SK-N-SH (cell line): Measurements from ENCODE around the gene DMD. TPM values are rescaled to one million over a fixed set of nuclear protein-coding genes. Genes with fewer than 3 reads are reported as not detected.

ENCODE experiments used
- CTCF ChIA-PET: fragments of 300-600, 350-600 bp; formaldehyde crosslinking; extraction: SDS; loops from one replicate; lab custom pipeline; 2021; lab: Yijun Ruan, JAX
- POLR2A ChIA-PET: fragments of 350-600 bp; sonication (Branson Sonifier 250); formaldehyde crosslinking; extraction: SDS; loops from one replicate; lab custom pipeline; 2020; ENCODE audit warnings: antibody characterized with exemption, inconsistent platforms; lab: Yijun Ruan, JAX
- DNase-seq: peaks from one replicate; pipeline ENCODE4 v3.0.0; 2012
- H2AFZ ChIP-seq: fragments of 200-600 bp; sonication (generic); 2 replicates; pipeline ENCODE4 v1.8.1; 2016; ENCODE audit warnings: antibody characterized with exemption, mild to moderate bottlenecking, low read depth
- H3F3A ChIP-seq: fragments of 200-600 bp; sonication (generic); replicated peaks from 2 replicates; pipeline ENCODE3; 2016; ENCODE audit warnings: antibody characterized with exemption, mild to moderate bottlenecking; ENCODE audit not compliant: insufficient read depth
- H3K27ac ChIP-seq, 2 experiments: fragments of 200-500 bp in 1 of 2; fragments of 200-600 bp in 1 of 2; sonication (Bioruptor generic) in 1 of 2; sonication (generic), shearing (Covaris generic) in 1 of 2; 2 replicates each; pipeline versions ENCODE4 v1.5.1 to v1.6.1; 2014 to 2016; ENCODE audit warnings: low read depth in 2 of 2, inconsistent platforms in 1 of 2, low read length in 1 of 2, mild to moderate bottlenecking in 1 of 2, mixed read lengths in 1 of 2
- H3K27me3 ChIP-seq: fragments of 200-600 bp; sonication (generic), shearing (Covaris generic); 2 replicates; pipeline ENCODE4 v1.6.1; 2016; ENCODE audit warnings: mixed run types; ENCODE audit not compliant: insufficient read depth
- H3K36me3 ChIP-seq, 2 experiments: fragments of 200-500 bp in 1 of 2; fragments of 200-600 bp in 1 of 2; sonication (Bioruptor generic) in 1 of 2; sonication (generic) in 1 of 2; replicated peaks in 1 of 2; 2 replicates each; pipeline versions ENCODE3 to v1.5.1; 2014 to 2016; ENCODE audit warnings: low read length in 1 of 2, mild to moderate bottlenecking in 1 of 2; ENCODE audit not compliant: insufficient read depth in 2 of 2, control insufficient read depth in 1 of 2
- H3K4me1 ChIP-seq, 2 experiments: fragments of 200-500 bp in 1 of 2; fragments of 200-600 bp in 1 of 2; sonication (Bioruptor generic) in 1 of 2; sonication (generic), shearing (Covaris generic) in 1 of 2; 2 replicates each; pipeline versions ENCODE4 v1.5.1 to v1.6.1; 2014 to 2016; ENCODE audit warnings: low read depth in 1 of 2, low read length in 1 of 2, mixed run types in 1 of 2; ENCODE audit not compliant: insufficient read depth in 2 of 2, control insufficient read depth in 1 of 2
- H3K4me2 ChIP-seq: fragments of 200-600 bp; sonication (generic), shearing (Covaris generic); 2 replicates; pipeline ENCODE4 v1.6.1; 2017; ENCODE audit warnings: mixed run types
- H3K4me3 ChIP-seq, 2 experiments: fragments of 200-500 bp in 1 of 2; fragments of 200-600 bp in 1 of 2; sonication (Bioruptor generic) in 1 of 2; sonication (generic), shearing (Covaris generic) in 1 of 2; 2 replicates each; pipeline versions ENCODE4 v1.5.1 to v1.8.1; 2014 to 2016; ENCODE audit warnings: low read depth in 2 of 2, inconsistent platforms in 1 of 2, low read length in 1 of 2, mild to moderate bottlenecking in 1 of 2, mixed read lengths in 1 of 2, moderate library complexity in 1 of 2
- H3K79me2 ChIP-seq: fragments of 200-600 bp; sonication (generic); 2 replicates; pipeline ENCODE4 v1.8.1; 2017; ENCODE audit warnings: mild to moderate bottlenecking; ENCODE audit not compliant: insufficient read depth
- H3K9ac ChIP-seq: fragments of 200-600 bp; sonication (generic); 2 replicates; pipeline ENCODE4 v1.6.1; 2017; ENCODE audit warnings: mixed run types
- H3K9me2 ChIP-seq: fragments of 200-600 bp; sonication (generic); 2 replicates; pipeline ENCODE4 v1.6.1; 2017; ENCODE audit warnings: mixed run types
- H3K9me3 ChIP-seq: fragments of 200-600 bp; sonication (generic); 2 replicates; pipeline ENCODE4 v1.6.1; 2017; ENCODE audit warnings: mixed run types, mild to moderate bottlenecking, moderate library complexity
- H4K20me1 ChIP-seq: fragments of 200-600 bp; sonication (generic); 2 replicates; pipeline ENCODE4 v1.6.1; 2017; ENCODE audit warnings: mild to moderate bottlenecking, mixed run types; ENCODE audit not compliant: insufficient read depth
- CHD2 ChIP-seq: fragments of 150-350 bp; IDR thresholded peaks from 2 replicates; pipeline ENCODE4 v1.6.1; 2018; ENCODE audit warnings: low read length; ENCODE audit not compliant: partially characterized antibody
- CTCF ChIP-seq: fragments of 200-600 bp; sonication (generic); IDR thresholded peaks from 2 replicates; pipeline ENCODE4 v1.6.1; 2017; ENCODE audit warnings: antibody characterized with exemption, mild to moderate bottlenecking, moderate library complexity
- ELF1 ChIP-seq: IDR thresholded peaks from 2 replicates; pipeline ENCODE4 v1.4.0; 2012
- FOSL2 ChIP-seq: IDR thresholded peaks from 2 replicates; pipeline ENCODE4 v1.4.0; 2012; ENCODE audit warnings: low read depth, mild to moderate bottlenecking, moderate library complexity, borderline replicate concordance
- FOXJ3 ChIP-seq: sonication (generic); formaldehyde crosslinking; IDR thresholded peaks from 2 replicates; pipeline ENCODE4 v1.5.1; 2020; ENCODE audit warnings: mild to moderate bottlenecking, missing genetic modification reagents
- FOXM1 ChIP-seq: IDR thresholded peaks from 2 replicates; pipeline ENCODE4 v1.4.0; 2012; ENCODE audit warnings: low read depth, mild to moderate bottlenecking
- GABPA ChIP-seq: IDR thresholded peaks from 2 replicates; pipeline ENCODE4 v1.4.0; 2012; ENCODE audit warnings: low read depth, mild to moderate bottlenecking
- GATA2 ChIP-seq: sonication (generic); formaldehyde crosslinking; IDR thresholded peaks from 2 replicates; pipeline ENCODE4 v1.5.0; 2020; ENCODE audit warnings: mild to moderate bottlenecking, missing genetic modification reagents
- IRF3 ChIP-seq: fragments of 150-350 bp; IDR thresholded peaks from 2 replicates; pipeline ENCODE4 v1.6.1; 2016; ENCODE audit warnings: mild to moderate bottlenecking, low read depth, low read length
- JUND ChIP-seq: IDR thresholded peaks from 2 replicates; pipeline ENCODE4 v1.4.0; 2012
- MAX ChIP-seq: IDR thresholded peaks from 2 replicates; pipeline ENCODE4 v1.4.0; 2012; ENCODE audit warnings: low read depth
- MEF2A ChIP-seq: IDR thresholded peaks from 2 replicates; pipeline ENCODE4 v1.4.0; 2012; ENCODE audit warnings: low read depth, borderline replicate concordance
- MXI1 ChIP-seq: IDR thresholded peaks from 2 replicates; pipeline ENCODE4 v1.6.1; 2012; ENCODE audit warnings: mild to moderate bottlenecking, low read depth, low read length, improper control_type of control experiment
- NRF1 ChIP-seq: IDR thresholded peaks from 2 replicates; pipeline ENCODE4 v1.6.1; 2012; ENCODE audit warnings: low read depth, mild to moderate bottlenecking, low read length
- PBX3 ChIP-seq: IDR thresholded peaks from 2 replicates; pipeline ENCODE4; 2012
- POLR2AphosphoS5 ChIP-seq: IDR thresholded peaks from 2 replicates; pipeline ENCODE4 v1.6.1; 2012; ENCODE audit warnings: low read depth, low read length
- RCOR1 ChIP-seq: fragments of 150-350 bp; IDR thresholded peaks from 2 replicates; pipeline ENCODE4 v1.6.1; 2017; ENCODE audit warnings: antibody characterized with exemption, low read length
- TCF12 ChIP-seq: IDR thresholded peaks from 2 replicates; pipeline ENCODE4 v1.4.0; 2012
- TEAD4 ChIP-seq: IDR thresholded peaks from 2 replicates; pipeline ENCODE4 v1.4.0; 2012; ENCODE audit warnings: mild to moderate bottlenecking, borderline replicate concordance; ENCODE audit not compliant: insufficient read depth
- USF1 ChIP-seq: IDR thresholded peaks from 2 replicates; pipeline ENCODE4 v1.4.0; 2012; ENCODE audit warnings: low read depth, borderline replicate concordance
- USF2 ChIP-seq: fragments of 150-350 bp; IDR thresholded peaks from 2 replicates; pipeline ENCODE4 v1.6.1; 2017; ENCODE audit warnings: antibody characterized with exemption, low read length, low read depth, borderline replicate concordance
- WGBS: methylation state at CpG from one replicate; pipeline ENCODE4 v1.1.6; 2017; ENCODE audit warnings: low lambda C conversion rate; 5-methylcytosine and 5-hydroxymethylcytosine counted together
- polyA plus RNA-seq, 3 experiments: library from polyadenylated mRNA; depleted of rRNA; stranded (reverse); fragments of >200 nt; gene quantifications; 2 replicates each; pipeline ENCODE4 v1.2.3, GENCODE V29; 2012

DMD gene
- polyA plus RNA-seq, 1 of the 3 experiments (the other 2 are of a cell fraction), result 3.9 TPM

- TF ChIP-seq GABPA (no peak), MEF2A (no peak), FOXM1 (no peak), PBX3 (no peak), FOSL2 (no peak)
- TF ChIP-seq, all 33 proteins: peak for 0
Observed at GRCh38 chrX:31350808-31351074, 1860.6 kb downstream of the DMD start (continued).

- ChIA-PET CTCF (no interaction called here), POLR2A (no interaction called here)
- H3K9me3 ChIP-seq, result no peaks in the 10 kb centered on the region
- no peak for DNase-seq
- H3K79me2 ChIP-seq, result no peaks in the 10 kb centered on the region
- no peaks in the 10 kb centered on the region for H3K36me3 ChIP-seq
- TF ChIP-seq CHD2 (no peak), MXI1 (no peak), NRF1 (no peak), ELF1 (no peak), TEAD4 (no peak), FOXM1 (no peak), USF1 (no peak), POLR2AphosphoS5 (no peak), FOXJ3 (CRISPR knock-in tag) (no peak), GATA2 (no peak), TCF12 (no peak), RCOR1 (no peak), USF2 (no peak), MAX (no peak), CTCF (no peak), JUND (no peak), MEF2A (no peak), IRF3 (no peak)
- H4K20me1 ChIP-seq, result no peaks in the 10 kb centered on the region
- no peak overlapping the region for H3K9ac ChIP-seq
- no peaks in the 10 kb centered on the region for H3K4me1 ChIP-seq
- no peak overlapping the region for H3K4me2 ChIP-seq
- 36% methylated on average over 4 of the region's 4 CpGs for WGBS
- no peaks in the 10 kb centered on the region for H3K9me2 ChIP-seq
- no peaks in the 10 kb centered on the region for H3K27me3 ChIP-seq
- H2AFZ ChIP-seq, result no peak overlapping the region
- H3K4me3 ChIP-seq, result no peak overlapping the region
- H3F3A ChIP-seq, result peaks cover 6% of the 10 kb centered on the region
- no peak overlapping the region for H3K27ac ChIP-seq
Observed at GRCh38 chrX:31349515-31349914, 1861.8 kb downstream of the DMD start.
